ENCODE data around the gene HSDL2.

Gene HSDL2

DNA sequence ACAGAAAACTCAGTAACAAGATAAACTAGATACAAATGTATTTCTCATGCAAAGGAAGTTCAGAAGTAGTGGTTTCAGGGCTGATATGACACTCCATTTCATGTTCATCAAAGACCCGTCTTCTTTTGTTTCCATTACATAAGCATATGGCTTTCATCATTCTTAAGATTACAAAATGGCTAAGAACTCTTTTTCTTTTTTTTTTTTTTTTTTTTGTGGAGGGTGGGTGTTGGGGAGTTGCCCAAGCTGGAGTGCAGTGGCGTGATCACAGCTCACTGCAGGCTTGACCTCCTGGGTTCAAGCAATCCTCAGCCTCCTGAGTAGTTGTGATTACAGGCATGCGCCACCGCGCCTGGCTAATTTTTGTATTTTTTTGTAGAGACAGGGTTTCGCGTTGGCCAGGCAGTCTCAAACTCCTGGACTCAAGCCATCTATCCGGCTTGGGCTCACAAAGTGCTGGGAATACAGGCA lies 24.4 kb upstream of the HSDL2 start:
- Histone ChIP-seq H3K4me1 (ENCODE audit: control insufficient read depth in 2 of 2, insufficient read depth in 1 of 2, low read depth in 1 of 2, low read length in 2 of 2) (no peaks in the 10 kb centered on the region), H3K27me3 (ENCODE audit: control insufficient read depth in 3 of 3, insufficient read depth in 3 of 3, low read depth in 1 of 3, low read length in 3 of 3) (no peaks in the 10 kb centered on the region), H3K9me3 (replicated peaks in 1 of 2; ENCODE audit: control insufficient read depth in 2 of 2, insufficient read depth in 1 of 2, low read depth in 1 of 2, low read length in 2 of 2) (no peaks in the 10 kb centered on the region), H2BK15ac (ENCODE audit: low read length) (no peak overlapping the region), H3K18ac (ENCODE audit: low read length) (no peak overlapping the region), H3K14ac (ENCODE audit: low read length) (no peak overlapping the region), H3K36me3 (replicated peaks in 1 of 2; ENCODE audit: control insufficient read depth in 2 of 2, insufficient read depth in 2 of 2, low read length in 2 of 2) (no peaks in the 10 kb centered on the region), H2BK120ac (ENCODE audit: low read depth, low read length) (no peak overlapping the region), H2BK5ac (ENCODE audit: low read length) (no peak overlapping the region), H4K91ac (ENCODE audit: low read depth, low read length, poor library complexity) (no peak overlapping the region), H3K23ac (ENCODE audit: low read depth, low read length, poor library complexity) (no peak overlapping the region), H3K4me2 (ENCODE audit: insufficient read depth, low read length, poor library complexity, severe bottlenecking) (no peak overlapping the region), H2AFZ (ENCODE audit: low read length) (no peak overlapping the region), H3K4me3 (ENCODE audit: low read length in 2 of 2) (no peak overlapping the region), H3K4ac (ENCODE audit: low read length) (no peak overlapping the region), H3K27ac (replicated peaks; ENCODE audit: low read length) (no peak overlapping the region), H3K9ac (ENCODE audit: low read depth, low read length, poor library complexity) (no peak overlapping the region), H3K79me1 (ENCODE audit: low read depth, low read length) (no peaks in the 10 kb centered on the region), H4K8ac (ENCODE audit: low read depth, low read length) (no peak overlapping the region), H2AK5ac (ENCODE audit: low read depth, low read length) (no peak overlapping the region), H2BK12ac (ENCODE audit: low read length) (no peak overlapping the region)
- no CpG with 5 or more reads among the region's 8 CpGs for WGBS, 2 donors (ENCODE audit: extremely low coverage in 2 of 2, insufficient read length in 2 of 2, insufficient replicate concordance in 1 of 2)
- DNase-seq (ENCODE audit: low spot score): no peak

DNA sequence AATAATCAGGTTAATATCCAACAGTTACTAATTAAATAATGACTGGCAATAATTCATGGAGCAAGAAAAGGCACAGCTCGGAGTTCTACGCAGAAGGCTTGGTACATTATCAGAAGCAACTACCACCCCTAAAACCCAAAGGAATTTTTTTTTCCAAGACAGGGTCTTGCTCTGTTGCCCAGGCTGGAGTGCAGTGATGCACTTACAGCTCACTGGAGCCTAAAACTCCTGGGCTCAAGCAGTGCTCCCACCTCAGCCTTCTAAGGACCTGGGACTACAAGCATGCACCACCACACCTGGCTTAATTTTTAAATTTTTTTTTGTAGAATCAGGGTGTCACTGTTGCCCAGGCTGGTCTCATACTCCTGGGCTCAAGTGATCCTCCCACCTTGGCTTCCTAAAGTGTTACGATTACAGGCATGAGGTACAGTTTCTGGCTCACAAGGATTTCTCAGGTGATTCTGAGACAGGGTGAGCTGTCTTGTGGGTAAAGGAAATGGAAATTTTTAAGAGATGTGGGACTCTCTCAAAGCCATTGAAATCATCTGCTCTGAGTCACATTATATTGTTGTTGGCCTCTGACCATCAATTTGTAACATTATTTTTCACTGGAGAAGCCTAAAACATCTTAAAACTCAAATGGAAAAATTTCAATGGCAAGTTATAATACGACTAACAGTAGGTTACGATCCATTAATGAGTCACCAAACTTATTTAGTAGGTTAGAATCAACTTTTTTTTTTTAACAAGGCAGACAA lies 19.7 kb upstream of the HSDL2 start:
- Histone ChIP-seq H3K4me3 (ENCODE audit: low read length in 2 of 2) (no peak overlapping the region), H3K9me3 (replicated peaks in 1 of 2; ENCODE audit: control insufficient read depth in 2 of 2, insufficient read depth in 1 of 2, low read depth in 1 of 2, low read length in 2 of 2) (no peaks in the 10 kb centered on the region), H2BK12ac (ENCODE audit: low read length) (no peak overlapping the region), H3K27me3 (ENCODE audit: control insufficient read depth in 3 of 3, insufficient read depth in 3 of 3, low read depth in 1 of 3, low read length in 3 of 3) (no peaks in the 10 kb centered on the region), H2AFZ (ENCODE audit: low read length) (no peak overlapping the region), H2BK5ac (ENCODE audit: low read length) (no peak overlapping the region), H3K4me2 (ENCODE audit: insufficient read depth, low read length, poor library complexity, severe bottlenecking) (no peak overlapping the region), H3K4me1 (ENCODE audit: control insufficient read depth in 2 of 2, insufficient read depth in 1 of 2, low read depth in 1 of 2, low read length in 2 of 2) (no peaks in the 10 kb centered on the region), H3K4ac (ENCODE audit: low read length) (no peak overlapping the region), H4K8ac (ENCODE audit: low read depth, low read length) (no peak overlapping the region), H2BK15ac (ENCODE audit: low read length) (no peak overlapping the region), H4K91ac (ENCODE audit: low read depth, low read length, poor library complexity) (no peak overlapping the region), H3K36me3 (replicated peaks in 1 of 2; ENCODE audit: control insufficient read depth in 2 of 2, insufficient read depth in 2 of 2, low read length in 2 of 2) (no peaks in the 10 kb centered on the region), H3K9ac (ENCODE audit: low read depth, low read length, poor library complexity) (no peak overlapping the region), H3K23ac (ENCODE audit: low read depth, low read length, poor library complexity) (no peak overlapping the region), H3K18ac (ENCODE audit: low read length) (no peak overlapping the region), H2AK5ac (ENCODE audit: low read depth, low read length) (no peak overlapping the region), H3K79me1 (ENCODE audit: low read depth, low read length) (no peaks in the 10 kb centered on the region), H3K27ac (replicated peaks; ENCODE audit: low read length) (no peak overlapping the region), H2BK120ac (ENCODE audit: low read depth, low read length) (no peak overlapping the region), H3K14ac (ENCODE audit: low read length) (no peak overlapping the region)
- no CpG with 5 or more reads among the region's 5 CpGs for WGBS, 2 donors (ENCODE audit: extremely low coverage in 2 of 2, insufficient read length in 2 of 2, insufficient replicate concordance in 1 of 2)
- DNase-seq (ENCODE audit: low spot score): no peak

DNA sequence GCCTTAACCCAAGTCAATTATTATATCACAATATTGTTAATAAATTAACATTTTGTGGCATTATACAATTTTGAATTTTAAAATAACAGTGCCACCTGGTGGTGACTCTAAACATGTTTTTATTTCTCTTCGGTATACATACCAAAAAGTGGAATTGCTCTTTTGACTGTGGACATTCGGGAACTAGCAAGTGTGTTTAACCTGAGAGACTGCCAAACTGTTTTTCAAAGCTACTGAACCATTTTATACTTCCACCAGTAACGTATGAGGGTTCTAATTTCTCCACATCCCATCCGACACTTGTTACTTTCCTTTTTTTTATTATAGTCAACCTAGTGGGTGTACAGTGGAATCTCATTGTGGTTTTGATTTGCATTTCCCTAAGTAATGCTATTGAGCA lies 18.3 kb upstream of the HSDL2 start:
- H2BK120ac ChIP-seq (ENCODE audit: low read depth, low read length): no peak overlapping the region
- no peak overlapping the region for H3K9ac ChIP-seq (ENCODE audit: low read depth, low read length, poor library complexity)
- H2BK5ac ChIP-seq (ENCODE audit: low read length): no peak overlapping the region
- H3K36me3 ChIP-seq (replicated peaks in 1 of 2; ENCODE audit: control insufficient read depth in 2 of 2, insufficient read depth in 2 of 2, low read length in 2 of 2): no peaks in the 10 kb centered on the region
- no peak overlapping the region for H2BK12ac ChIP-seq (ENCODE audit: low read length)
- no peak overlapping the region for H3K4me2 ChIP-seq (ENCODE audit: insufficient read depth, low read length, poor library complexity, severe bottlenecking)
- H3K14ac ChIP-seq (ENCODE audit: low read length): no peak overlapping the region
- no peak overlapping the region for H3K4ac ChIP-seq (ENCODE audit: low read length)
- H2BK15ac ChIP-seq (ENCODE audit: low read length): no peak overlapping the region
- no peak overlapping the region for H3K4me3 ChIP-seq (ENCODE audit: low read length in 2 of 2)
- H3K18ac ChIP-seq (ENCODE audit: low read length): no peak overlapping the region
- DNase-seq (ENCODE audit: low spot score): no peak
- no peaks in the 10 kb centered on the region for H3K9me3 ChIP-seq (replicated peaks in 1 of 2; ENCODE audit: control insufficient read depth in 2 of 2, insufficient read depth in 1 of 2, low read depth in 1 of 2, low read length in 2 of 2)
- H3K27ac ChIP-seq (replicated peaks; ENCODE audit: low read length): no peak overlapping the region
- H2AFZ ChIP-seq (ENCODE audit: low read length): no peak overlapping the region
- no peaks in the 10 kb centered on the region for H3K79me1 ChIP-seq (ENCODE audit: low read depth, low read length)
- no peak overlapping the region for H3K23ac ChIP-seq (ENCODE audit: low read depth, low read length, poor library complexity)
- no peaks in the 10 kb centered on the region for H3K4me1 ChIP-seq (ENCODE audit: control insufficient read depth in 2 of 2, insufficient read depth in 1 of 2, low read depth in 1 of 2, low read length in 2 of 2)
- H4K91ac ChIP-seq (ENCODE audit: low read depth, low read length, poor library complexity): no peak overlapping the region
- H3K27me3 ChIP-seq (ENCODE audit: control insufficient read depth in 3 of 3, insufficient read depth in 3 of 3, low read depth in 1 of 3, low read length in 3 of 3): peaks cover 0 to 2% (median 0%) of the 10 kb centered on the region in 3 experiments
- H4K8ac ChIP-seq (ENCODE audit: low read depth, low read length): no peak overlapping the region
- no peak overlapping the region for H2AK5ac ChIP-seq (ENCODE audit: low read depth, low read length)
- no CpG with 5 or more reads among the region's 4 CpGs for WGBS, 2 donors (ENCODE audit: extremely low coverage in 2 of 2, insufficient read length in 2 of 2, insufficient replicate concordance in 1 of 2)

DNA sequence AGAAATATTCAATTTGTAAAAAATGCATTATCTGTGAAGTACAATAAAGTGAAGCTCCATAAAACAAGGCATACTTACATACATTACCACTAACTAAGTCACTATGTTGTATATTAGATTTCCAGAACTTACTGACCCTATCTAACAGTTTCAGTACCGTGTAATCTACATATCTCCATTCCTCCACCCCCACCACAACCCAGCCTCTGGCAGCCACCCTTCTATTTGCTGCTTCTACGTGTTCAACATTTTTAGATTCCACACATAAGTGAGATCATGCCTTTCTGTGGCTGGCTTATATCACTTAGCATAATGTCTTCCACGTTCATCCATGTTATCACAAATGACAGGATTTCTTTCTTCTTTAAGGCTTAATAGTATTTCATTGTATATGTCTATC lies 15.1 kb upstream of the HSDL2 start:
- H3K27ac ChIP-seq (replicated peaks; ENCODE audit: low read length): no peak overlapping the region
- H2BK120ac ChIP-seq (ENCODE audit: low read depth, low read length): no peak overlapping the region
- no peaks in the 10 kb centered on the region for H3K79me1 ChIP-seq (ENCODE audit: low read depth, low read length)
- H3K4me3 ChIP-seq (ENCODE audit: low read length in 2 of 2): no peak overlapping the region
- H3K9me3 ChIP-seq (replicated peaks in 1 of 2; ENCODE audit: control insufficient read depth in 2 of 2, insufficient read depth in 1 of 2, low read depth in 1 of 2, low read length in 2 of 2): peaks cover 4 to 12% of the 10 kb centered on the region in 2 donors
- no peak overlapping the region for H3K23ac ChIP-seq (ENCODE audit: low read depth, low read length, poor library complexity)
- no peak overlapping the region for H3K4me2 ChIP-seq (ENCODE audit: insufficient read depth, low read length, poor library complexity, severe bottlenecking)
- WGBS, 2 donors (ENCODE audit: extremely low coverage in 2 of 2, insufficient read length in 2 of 2, insufficient replicate concordance in 1 of 2): no CpG with 5 or more reads among the region's 3 CpGs
- no peak overlapping the region for H4K8ac ChIP-seq (ENCODE audit: low read depth, low read length)
- H4K91ac ChIP-seq (ENCODE audit: low read depth, low read length, poor library complexity): no peak overlapping the region
- H2BK5ac ChIP-seq (ENCODE audit: low read length): no peak overlapping the region
- H3K14ac ChIP-seq (ENCODE audit: low read length): no peak overlapping the region
- no peak overlapping the region for H3K4ac ChIP-seq (ENCODE audit: low read length)
- no peaks in the 10 kb centered on the region for H3K36me3 ChIP-seq (replicated peaks in 1 of 2; ENCODE audit: control insufficient read depth in 2 of 2, insufficient read depth in 2 of 2, low read length in 2 of 2)
- DNase-seq (ENCODE audit: low spot score): no peak
- H3K4me1 ChIP-seq (ENCODE audit: control insufficient read depth in 2 of 2, insufficient read depth in 1 of 2, low read depth in 1 of 2, low read length in 2 of 2): no peaks in the 10 kb centered on the region
- no peak overlapping the region for H3K9ac ChIP-seq (ENCODE audit: low read depth, low read length, poor library complexity)
- peaks cover 0 to 2% (median 0%) of the 10 kb centered on the region in 3 experiments for H3K27me3 ChIP-seq (ENCODE audit: control insufficient read depth in 3 of 3, insufficient read depth in 3 of 3, low read depth in 1 of 3, low read length in 3 of 3)
- no peak overlapping the region for H2AK5ac ChIP-seq (ENCODE audit: low read depth, low read length)
- no peak overlapping the region for H2BK15ac ChIP-seq (ENCODE audit: low read length)
- H2AFZ ChIP-seq (ENCODE audit: low read length): no peak overlapping the region
- H3K18ac ChIP-seq (ENCODE audit: low read length): no peak overlapping the region
- H2BK12ac ChIP-seq (ENCODE audit: low read length): no peak overlapping the region
